ENCODE results near the gene ZFC3H1.
A peak's percentile ranks its signal among the peaks of the same experiment; 100 is the strongest.
"Not testable (repeated sequence)": the region's sequence is repeated elsewhere in the genome, so short reads cannot be mapped to it uniquely, and the experiment has no call there.

Gene ZFC3H1

GRCh38 chr12:71663561-71664410 lies at the start of gene ZFC3H1, which contains the start of gene THAP2:
ZFC3H1 (minus strand) TSS chr12:71663848; CDS start chr12:71663610, 238 bp downstream.
THAP2 (plus strand) TSS chr12:71664301; CDS start chr12:71664510, 209 bp downstream.
- peak; percentile 88 for DNase-seq

GRCh38 chr12:71710276-71711125 lies 46.9 kb upstream of the ZFC3H1 start:
- DNase-seq: no peak

- DNase-seq: no peak
These were observed 45.0 kb upstream of the ZFC3H1 start for GRCh38 chr12:71708658-71709057.

GRCh38 chr12:71704920-71705319 lies 41.3 kb upstream of the ZFC3H1 start:
- DNase-seq: no peak

- no peak for DNase-seq
These were observed 39.6 kb upstream of the ZFC3H1 start for GRCh38 chr12:71703206-71703605.

GRCh38 chr12:71702590-71702989 lies 38.9 kb upstream of the ZFC3H1 start:
- DNase-seq: no peak

- not testable (repeated sequence) for DNase-seq
These were observed 38.5 kb upstream of the ZFC3H1 start for GRCh38 chr12:71702181-71702580.

GRCh38 chr12:71695782-71696181 lies 32.1 kb upstream of the ZFC3H1 start:
- no peak for DNase-seq

GRCh38 chr12:71694099-71694820 lies 30.6 kb upstream of the ZFC3H1 start:
- no peak for DNase-seq

- not testable (repeated sequence) for DNase-seq
These were observed 30.0 kb upstream of the ZFC3H1 start for GRCh38 chr12:71693651-71694050.

GRCh38 chr12:71693126-71693525 lies 29.5 kb upstream of the ZFC3H1 start:
- DNase-seq: no peak

GRCh38 chr12:71691504-71692129 lies 28.0 kb upstream of the ZFC3H1 start:
- DNase-seq: no peak

- no peak for DNase-seq
These were observed 25.4 kb upstream of the ZFC3H1 start for GRCh38 chr12:71688961-71689570.

- DNase-seq: not testable (repeated sequence)
These were observed 23.5 kb upstream of the ZFC3H1 start for GRCh38 chr12:71687172-71687571.

- DNase-seq: no peak
These were observed 23.0 kb upstream of the ZFC3H1 start for GRCh38 chr12:71686658-71687025.

GRCh38 chr12:71685914-71686657 lies 22.4 kb upstream of the ZFC3H1 start, which contains the start of gene TMEM19:
TMEM19 (plus strand) TSS chr12:71686082; CDS start chr12:71686681, 599 bp downstream.
- DNase-seq: peak; percentile 84

GRCh38 chr12:71685312-71685906 lies 21.8 kb upstream of the ZFC3H1 start:
- DNase-seq: no peak

- peak; percentile 4 for DNase-seq
These were observed 20.4 kb upstream of the ZFC3H1 start for GRCh38 chr12:71684081-71684480.

GRCh38 chr12:71683633-71684032 lies 20.0 kb upstream of the ZFC3H1 start:
- no peak for DNase-seq

- no peak for DNase-seq
These were observed 18.8 kb upstream of the ZFC3H1 start for GRCh38 chr12:71682466-71682865.

- no peak for DNase-seq
These were observed 8.2 kb upstream of the ZFC3H1 start for GRCh38 chr12:71671816-71672215.

Data from CD4-positive, alpha-beta T cell treated with Interleukin-17A for 4 hours (primary cell).